VCaP (cell line): ENCODE data around the gene GDE1.

Experiments used
- H3K27ac ChIP-seq: fragments of 450-650 bp; 2 replicates; pipeline ENCODE4 v1.5.1; 2017
- TF ChIP-seq, protein P1 (sequence below): fragments of 450-650 bp; conservative IDR thresholded peaks from 2 replicates; pipeline ENCODE4 v1.5.1; 2017; ENCODE audit warnings: mild to moderate bottlenecking, moderate library complexity

GDE1 gene

DNA sequence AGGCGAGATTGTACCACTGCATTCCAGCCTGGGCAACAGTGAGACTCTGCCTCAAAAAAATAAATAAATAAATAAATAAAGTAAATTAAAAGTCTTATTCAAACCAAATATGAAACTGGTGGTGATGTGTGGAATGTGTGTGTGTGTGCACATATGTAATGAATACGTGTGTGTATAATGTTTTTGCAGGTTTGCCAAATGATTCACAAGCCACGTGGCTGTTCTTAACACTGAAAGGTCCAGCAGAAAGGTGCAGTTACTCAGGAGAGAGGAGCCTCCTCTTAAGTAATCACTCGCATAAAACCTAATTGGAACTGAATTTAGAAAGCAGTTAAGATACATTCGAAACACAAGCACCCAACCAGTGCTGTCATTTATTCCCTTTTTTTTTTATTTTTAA lies 22.9 kb downstream of the GDE1 start:
- TF ChIP-seq, protein P1, sequence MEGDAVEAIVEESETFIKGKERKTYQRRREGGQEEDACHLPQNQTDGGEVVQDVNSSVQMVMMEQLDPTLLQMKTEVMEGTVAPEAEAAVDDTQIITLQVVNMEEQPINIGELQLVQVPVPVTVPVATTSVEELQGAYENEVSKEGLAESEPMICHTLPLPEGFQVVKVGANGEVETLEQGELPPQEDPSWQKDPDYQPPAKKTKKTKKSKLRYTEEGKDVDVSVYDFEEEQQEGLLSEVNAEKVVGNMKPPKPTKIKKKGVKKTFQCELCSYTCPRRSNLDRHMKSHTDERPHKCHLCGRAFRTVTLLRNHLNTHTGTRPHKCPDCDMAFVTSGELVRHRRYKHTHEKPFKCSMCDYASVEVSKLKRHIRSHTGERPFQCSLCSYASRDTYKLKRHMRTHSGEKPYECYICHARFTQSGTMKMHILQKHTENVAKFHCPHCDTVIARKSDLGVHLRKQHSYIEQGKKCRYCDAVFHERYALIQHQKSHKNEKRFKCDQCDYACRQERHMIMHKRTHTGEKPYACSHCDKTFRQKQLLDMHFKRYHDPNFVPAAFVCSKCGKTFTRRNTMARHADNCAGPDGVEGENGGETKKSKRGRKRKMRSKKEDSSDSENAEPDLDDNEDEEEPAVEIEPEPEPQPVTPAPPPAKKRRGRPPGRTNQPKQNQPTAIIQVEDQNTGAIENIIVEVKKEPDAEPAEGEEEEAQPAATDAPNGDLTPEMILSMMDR, result no peak
- H3K27ac ChIP-seq, result no peak overlapping the region

DNA sequence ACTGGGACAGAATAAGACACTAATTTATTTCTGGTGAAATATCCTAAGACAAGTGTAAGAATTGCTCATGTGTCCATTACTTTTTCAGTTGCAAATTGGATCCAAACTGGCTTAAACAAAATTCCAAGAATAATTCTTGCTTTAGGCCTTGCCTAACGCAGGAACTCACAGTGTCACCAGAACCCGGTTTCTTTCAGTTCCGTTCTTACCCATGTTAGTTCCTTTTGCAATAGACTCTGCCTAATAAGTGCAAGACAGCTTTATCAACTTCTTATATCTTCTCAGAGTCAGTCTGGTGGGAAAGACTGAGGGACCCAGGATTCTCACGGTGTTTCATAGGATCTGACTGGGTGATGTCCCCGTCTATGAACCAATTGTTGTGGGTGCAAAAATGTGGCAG lies 24.7 kb downstream of the GDE1 start:
- TF ChIP-seq, protein P1, result no peak
- no peak overlapping the region for H3K27ac ChIP-seq

- TF ChIP-seq, protein P1, result no peak
- no peak overlapping the region for H3K27ac ChIP-seq
Measured at GRCh38 chr16:19490619-19491018, 31.3 kb downstream of the GDE1 start.

- no peak overlapping the region for H3K27ac ChIP-seq
- TF ChIP-seq, protein P1, result no peak
Measured at GRCh38 chr16:19488213-19488640, 33.7 kb downstream of the GDE1 start.

DNA sequence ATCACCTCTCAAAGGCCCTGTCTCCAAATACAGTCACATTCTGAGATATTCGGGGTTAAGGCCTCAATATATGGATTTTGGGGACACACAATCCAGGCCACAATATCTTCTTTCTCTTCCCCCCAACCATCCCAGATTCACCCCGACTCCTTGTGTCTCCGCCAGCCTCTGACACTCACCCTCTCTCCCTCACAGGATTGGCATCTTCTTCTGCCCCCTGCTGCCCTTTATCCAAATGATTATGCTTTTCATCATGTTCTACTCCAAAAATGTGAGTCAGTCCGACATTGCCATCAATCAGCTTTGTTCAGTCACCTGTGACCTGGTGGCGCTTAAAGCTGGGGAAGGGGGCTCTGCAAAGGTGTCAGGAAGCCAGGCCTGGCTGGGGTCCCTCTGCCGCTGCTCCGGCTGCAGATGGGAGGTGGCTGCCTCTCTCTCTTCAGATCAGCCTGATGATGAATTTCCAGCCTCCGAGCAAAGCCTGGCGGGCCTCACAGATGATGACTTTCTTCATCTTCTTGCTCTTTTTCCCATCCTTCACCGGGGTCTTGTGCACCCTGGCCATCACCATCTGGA lies 35.1 kb downstream of the GDE1 start:
- H3K27ac ChIP-seq, result no peak overlapping the region
- TF ChIP-seq, protein P1, result no peak

- TF ChIP-seq, protein P1, result no peak
Measured at GRCh38 chr16:19486051-19486450, 35.8 kb downstream of the GDE1 start.

GRCh38 chr16:19485611-19486010 lies 36.3 kb downstream of the GDE1 start:
- TF ChIP-seq, protein P1, result no peak

More at GRCh38 chr16:19486051-19486450, 35.8 kb downstream of the GDE1 start:
- no peak overlapping the region for H3K27ac ChIP-seq

More at GRCh38 chr16:19485611-19486010, 36.3 kb downstream of the GDE1 start:
- no peak overlapping the region for H3K27ac ChIP-seq
